SK-N-SH (cell line): ENCODE data around the gene RGS9BP. TPM values are rescaled to one million over a fixed set of nuclear protein-coding genes. Genes with fewer than 3 reads are reported as not detected.

ENCODE experiments used
- CHD2 ChIP-seq: fragments of 150-350 bp; IDR thresholded peaks from 2 replicates; pipeline ENCODE4 v1.6.1; 2018; ENCODE audit warnings: low read length; ENCODE audit not compliant: partially characterized antibody
- EP300 ChIP-seq, 2 experiments: IDR thresholded peaks; 2 replicates each; pipeline versions ENCODE4 v1.4.0 to v1.6.1; 2012; ENCODE audit warnings: borderline replicate concordance in 1 of 2, low read depth in 1 of 2, low read length in 1 of 2
- EZH2phosphoT487 ChIP-seq: fragments of 200-600 bp; sonication (generic); IDR thresholded peaks from 2 replicates; pipeline ENCODE4 v1.6.1; 2017; ENCODE audit warnings: low read depth, mixed run types, mild to moderate bottlenecking, antibody characterized with exemption, moderate library complexity, borderline replicate concordance
- JUND ChIP-seq: IDR thresholded peaks from 2 replicates; pipeline ENCODE4 v1.4.0; 2012
- MEF2A ChIP-seq: IDR thresholded peaks from 2 replicates; pipeline ENCODE4 v1.4.0; 2012; ENCODE audit warnings: low read depth, borderline replicate concordance
- NFIC ChIP-seq: IDR thresholded peaks from 2 replicates; pipeline ENCODE4 v1.4.0; 2012; ENCODE audit warnings: borderline replicate concordance
- REST ChIP-seq: IDR thresholded peaks from 2 replicates; pipeline ENCODE4 v1.6.1; 2012; ENCODE audit warnings: mild to moderate bottlenecking, low read depth, low read length, moderate library complexity
- RXRA ChIP-seq: IDR thresholded peaks from 2 replicates; pipeline ENCODE4 v1.4.0; 2012; ENCODE audit warnings: low read depth, mild to moderate bottlenecking, borderline replicate concordance
- SMC3 ChIP-seq: IDR thresholded peaks from 2 replicates; pipeline ENCODE4 v1.6.1; 2012; ENCODE audit warnings: low read depth, low read length, improper control_type of control experiment
- TAF1 ChIP-seq: IDR thresholded peaks from 2 replicates; pipeline ENCODE4 v1.6.1; 2012; ENCODE audit warnings: low read depth, mild to moderate bottlenecking, low read length, moderate library complexity, borderline replicate concordance
- TEAD4 ChIP-seq: IDR thresholded peaks from 2 replicates; pipeline ENCODE4 v1.4.0; 2012; ENCODE audit warnings: mild to moderate bottlenecking, borderline replicate concordance; ENCODE audit not compliant: insufficient read depth
- USF2 ChIP-seq: fragments of 150-350 bp; IDR thresholded peaks from 2 replicates; pipeline ENCODE4 v1.6.1; 2017; ENCODE audit warnings: antibody characterized with exemption, low read length, low read depth, borderline replicate concordance
- YY1 ChIP-seq: IDR thresholded peaks from 2 replicates; pipeline ENCODE4 v1.4.0; 2012; ENCODE audit warnings: low read depth, mild to moderate bottlenecking
- polyA plus RNA-seq, 3 experiments: library from polyadenylated mRNA; depleted of rRNA; stranded (reverse); fragments of >200 nt; gene quantifications; 2 replicates each; pipeline ENCODE4 v1.2.3, GENCODE V29; 2012
- TF ChIP-seq, protein P1 (sequence below): fragments of 200-600 bp; sonication (generic); IDR thresholded peaks from 2 replicates; pipeline ENCODE4 v1.6.1; 2017; ENCODE audit warnings: antibody characterized with exemption, mild to moderate bottlenecking, moderate library complexity
- TF ChIP-seq, protein P2 (sequence below): IDR thresholded peaks from 2 replicates; pipeline ENCODE4 v1.4.0; 2012; ENCODE audit warnings: low read depth, borderline replicate concordance

The RGS9BP gene
- polyA plus RNA-seq, 1 of the 3 experiments (the other 2 are of a cell fraction), result 0.18 TPM

DNA sequence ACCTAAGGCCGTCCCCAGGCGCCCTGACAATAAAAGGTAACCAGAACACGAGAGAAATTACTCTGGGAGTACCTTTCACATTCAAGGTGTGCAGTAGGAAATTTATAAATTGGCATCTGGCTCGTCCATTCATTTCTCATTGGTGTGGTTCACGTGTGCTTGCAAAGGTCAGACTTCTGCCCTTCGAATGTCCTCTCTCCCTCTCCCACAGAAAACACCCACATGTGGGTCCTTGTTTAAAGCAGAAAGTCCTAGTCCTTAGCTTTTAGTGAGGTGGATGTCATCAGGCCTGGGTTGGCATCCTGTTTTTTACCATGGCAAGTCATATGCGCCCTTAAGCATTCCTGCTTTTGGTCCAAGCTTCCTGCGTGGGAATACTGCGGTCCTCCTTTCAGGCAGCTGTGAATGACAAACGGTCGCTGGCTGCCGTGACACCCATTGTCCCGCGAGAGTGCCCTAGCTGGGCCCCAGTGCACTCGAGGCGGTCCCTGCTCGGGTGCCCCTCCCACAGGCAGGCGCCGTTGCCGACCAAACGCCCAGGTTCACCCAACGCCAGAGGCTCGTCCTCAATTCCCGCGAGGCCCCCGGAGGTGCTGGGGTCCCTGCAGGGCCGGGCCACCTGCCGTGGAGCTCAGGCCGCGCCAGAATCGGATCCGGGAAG lies 15.8 kb downstream of the RGS9BP start, which contains the start of gene NUDT19 (continued):
- TF ChIP-seq, protein P1, sequence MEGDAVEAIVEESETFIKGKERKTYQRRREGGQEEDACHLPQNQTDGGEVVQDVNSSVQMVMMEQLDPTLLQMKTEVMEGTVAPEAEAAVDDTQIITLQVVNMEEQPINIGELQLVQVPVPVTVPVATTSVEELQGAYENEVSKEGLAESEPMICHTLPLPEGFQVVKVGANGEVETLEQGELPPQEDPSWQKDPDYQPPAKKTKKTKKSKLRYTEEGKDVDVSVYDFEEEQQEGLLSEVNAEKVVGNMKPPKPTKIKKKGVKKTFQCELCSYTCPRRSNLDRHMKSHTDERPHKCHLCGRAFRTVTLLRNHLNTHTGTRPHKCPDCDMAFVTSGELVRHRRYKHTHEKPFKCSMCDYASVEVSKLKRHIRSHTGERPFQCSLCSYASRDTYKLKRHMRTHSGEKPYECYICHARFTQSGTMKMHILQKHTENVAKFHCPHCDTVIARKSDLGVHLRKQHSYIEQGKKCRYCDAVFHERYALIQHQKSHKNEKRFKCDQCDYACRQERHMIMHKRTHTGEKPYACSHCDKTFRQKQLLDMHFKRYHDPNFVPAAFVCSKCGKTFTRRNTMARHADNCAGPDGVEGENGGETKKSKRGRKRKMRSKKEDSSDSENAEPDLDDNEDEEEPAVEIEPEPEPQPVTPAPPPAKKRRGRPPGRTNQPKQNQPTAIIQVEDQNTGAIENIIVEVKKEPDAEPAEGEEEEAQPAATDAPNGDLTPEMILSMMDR, result no peak
- TF ChIP-seq, protein P2, sequence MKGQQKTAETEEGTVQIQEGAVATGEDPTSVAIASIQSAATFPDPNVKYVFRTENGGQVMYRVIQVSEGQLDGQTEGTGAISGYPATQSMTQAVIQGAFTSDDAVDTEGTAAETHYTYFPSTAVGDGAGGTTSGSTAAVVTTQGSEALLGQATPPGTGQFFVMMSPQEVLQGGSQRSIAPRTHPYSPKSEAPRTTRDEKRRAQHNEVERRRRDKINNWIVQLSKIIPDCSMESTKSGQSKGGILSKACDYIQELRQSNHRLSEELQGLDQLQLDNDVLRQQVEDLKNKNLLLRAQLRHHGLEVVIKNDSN, result no peak
- TF ChIP-seq NFIC (0 out of 2 replicates have a peak, but pooled peaks have one; percentile 12), USF2 (no peak), SMC3 (no peak), TAF1 (peak; percentile 73), RXRA (no peak), EZH2phosphoT487 (no peak), CHD2 (peak; percentile 98), EP300 (IDR thresholded peaks at IDR 0.05; ENCODE audit: borderline replicate concordance in 1 of 2, low read depth in 1 of 2, low read length in 1 of 2) (no peak), MEF2A (no peak), YY1 (no peak), REST (no peak), JUND (no peak), TEAD4 (peak; percentile 14; the same call in 1 of the 2 replicates)
- TF ChIP-seq, all 33 proteins: peak for 12
